Mucosa of gallbladder (tissue), 1 donor: Measurements from ENCODE around the gene ARMC8. TPM values are rescaled to one million over a fixed set of nuclear protein-coding genes. Genes with fewer than 3 reads are reported as not detected.

Experiments
- total RNA-seq: library from RNA; stranded (reverse); gene quantifications from one replicate; pipeline ENCODE4 v1.2.1, GENCODE V29; 2021
- donor health status: DM: no; HTN: no; CAD: no.

Gene ARMC8
- total RNA-seq, 1 donor from 2014 or later = 40.8 TPM

Other genes starting within 250 kb of the ARMC8 start
- gene CLDN18, start 177.1 kb upstream of the ARMC8 start, total RNA-seq = 6.7 TPM
- 13.7 TPM for gene DZIP1L, start 71.7 kb upstream of the ARMC8 start, total RNA-seq
- gene A4GNT, start 54.9 kb upstream of the ARMC8 start, total RNA-seq = not detected
- gene DBR1, start 12.4 kb upstream of the ARMC8 start, total RNA-seq = 19.2 TPM
- gene NME9, start 142.6 kb downstream of the ARMC8 start, total RNA-seq = 2.6 TPM
- 31.7 TPM for gene MRAS, start 161.3 kb downstream of the ARMC8 start, total RNA-seq
- 5.1 TPM for gene ESYT3, start 247.3 kb downstream of the ARMC8 start, total RNA-seq